Neuron (in vitro differentiated cells): ENCODE measurements around the gene KRT71.
"Not testable (repeated sequence)": the region's sequence is repeated elsewhere in the genome, so short reads cannot be mapped to it uniquely, and the experiment has no call there.

Source experiments
- H2AFZ ChIP-seq: one replicate; pipeline ENCODE4 v1.6.1; 2013; ENCODE audit warnings: low read depth, mild to moderate bottlenecking, inconsistent platforms, low read length, moderate library complexity
- H3K27me3 ChIP-seq: one replicate; pipeline ENCODE4 v1.6.1; 2013; ENCODE audit warnings: low read length; ENCODE audit not compliant: insufficient read depth
- H3K36me3 ChIP-seq: one replicate; pipeline ENCODE4 v1.6.1; 2013; ENCODE audit warnings: low read length; ENCODE audit not compliant: insufficient read depth
- H3K4me1 ChIP-seq: one replicate; pipeline ENCODE4 v1.6.1; 2013; ENCODE audit warnings: low read length; ENCODE audit not compliant: insufficient read depth
- H3K4me3 ChIP-seq: 2 replicates; pipeline ENCODE4 v1.5.1; 2013; ENCODE audit warnings: mild to moderate bottlenecking, low read length, moderate library complexity
- H3K9me3 ChIP-seq: one replicate; pipeline ENCODE4 v1.6.1; 2013; ENCODE audit warnings: low read length

KRT71 gene

DNA sequence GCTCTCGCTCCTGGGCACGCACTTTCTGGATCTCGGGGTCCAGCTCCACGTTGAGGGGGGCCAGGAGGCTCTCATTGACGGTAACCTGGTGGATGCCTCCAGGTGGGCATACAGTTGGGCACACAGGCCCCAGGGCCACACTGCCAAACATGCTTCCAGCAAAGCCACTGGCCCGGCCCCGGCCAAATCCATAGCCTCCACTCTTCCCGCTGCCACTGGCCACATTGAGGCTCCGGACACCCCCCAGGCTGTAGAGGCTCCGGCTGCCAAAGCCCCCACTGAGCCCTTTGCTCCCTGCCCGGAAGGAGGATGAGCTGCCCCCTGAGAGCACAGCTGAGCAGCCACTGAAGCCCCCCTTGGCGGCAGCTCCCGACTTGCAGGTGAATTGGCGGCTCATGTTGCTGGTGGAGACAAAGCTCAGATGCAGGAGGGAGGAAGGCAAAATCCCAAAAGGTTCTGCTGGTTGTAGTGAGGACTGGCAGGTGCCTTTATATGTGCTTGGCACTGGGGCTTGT, at the start of gene KRT71:
Gene KRT71 (minus strand): TSS at position 465 of the 515 bp plus-strand sequence. CDS start 68 bp downstream, at position 397.
- H3K27me3 ChIP-seq = peaks cover 9% of the 10 kb centered on the region
- no peaks in the 10 kb centered on the region for H3K9me3 ChIP-seq

DNA sequence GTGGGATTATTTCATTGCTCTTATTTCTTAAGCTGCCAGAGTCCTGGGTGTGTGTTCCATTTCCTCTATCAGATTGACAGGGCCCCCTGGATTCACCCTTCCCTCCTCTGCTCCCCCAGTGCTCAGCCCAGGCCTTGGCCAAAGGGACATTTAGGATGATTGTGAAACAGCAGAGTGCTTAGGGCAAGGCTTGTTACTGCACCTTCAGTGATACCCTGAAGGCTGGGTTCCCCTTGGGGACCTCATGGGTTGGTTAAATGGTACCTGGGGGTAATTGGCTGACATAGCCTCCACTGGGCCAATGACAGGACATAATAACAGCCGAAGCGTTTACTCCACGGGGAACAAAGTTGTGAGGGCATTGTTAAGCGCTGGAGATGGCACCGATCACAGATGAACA, 49.6 kb upstream of the KRT71 start:
- H3K4me1 ChIP-seq = no peaks in the 10 kb centered on the region
- H2AFZ ChIP-seq = no peak overlapping the region
- H3K27me3 ChIP-seq = no peaks in the 10 kb centered on the region
- H3K9me3 ChIP-seq = no peaks in the 10 kb centered on the region
- H3K4me3 ChIP-seq = no peak overlapping the region
- H3K36me3 ChIP-seq = no peaks in the 10 kb centered on the region

More for the DNA sequence above, at the start of gene KRT71:
- H3K4me3 ChIP-seq = no peak within 1 kb of the TSS
- H2AFZ ChIP-seq = no peak within 1 kb of the TSS
- H3K36me3 ChIP-seq = no peaks in the 10 kb centered on the region
- no peaks in the 10 kb centered on the region for H3K4me1 ChIP-seq

- Histone ChIP-seq H3K4me1 (no peaks in the 10 kb centered on the region), H3K9me3 (no peaks in the 10 kb centered on the region), H3K27me3 (no peaks in the 10 kb centered on the region), H3K36me3 (no peaks in the 10 kb centered on the region), H3K4me3 (no peak overlapping the region), H2AFZ (no peak overlapping the region)
Measured at GRCh38 chr12:52601671-52602070, 48.7 kb upstream of the KRT71 start.

DNA sequence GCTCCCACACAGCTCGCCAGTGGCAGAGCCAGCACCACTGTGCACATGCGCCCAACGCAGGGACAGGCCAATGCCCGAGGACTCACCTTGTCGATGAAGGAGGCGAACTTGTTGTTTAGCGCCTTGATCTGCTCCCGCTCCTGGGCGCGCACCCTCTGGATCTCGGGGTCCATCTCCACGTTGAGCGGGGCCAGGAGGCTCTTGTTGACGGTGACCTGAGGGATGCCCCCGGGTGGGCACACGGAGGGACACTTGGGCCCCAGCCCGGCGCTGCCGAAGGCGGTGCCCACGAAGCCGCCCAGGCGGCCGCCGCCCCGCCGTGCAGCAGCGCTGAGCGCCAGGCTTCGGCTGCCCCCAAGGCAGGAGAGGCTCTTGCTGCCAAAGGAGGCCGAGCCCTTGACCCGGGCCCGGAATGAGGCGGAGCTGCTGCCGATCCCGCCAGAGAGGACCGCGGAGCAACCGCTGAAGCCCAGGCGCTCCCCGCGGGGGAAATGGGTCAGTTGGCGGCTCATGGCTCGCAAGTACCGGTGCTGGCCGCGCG, 48.1 kb upstream of the KRT71 start, which contains the start of gene KRT72:
Gene KRT72 (minus strand): TSS at position 523 of the 541 bp plus-strand sequence. CDS start 11 bp downstream, at position 512.
- Histone ChIP-seq H3K9me3 (no peaks in the 10 kb centered on the region), H2AFZ (no peak within 1 kb of the TSS), H3K27me3 (no peaks in the 10 kb centered on the region), H3K36me3 (no peaks in the 10 kb centered on the region), H3K4me1 (no peaks in the 10 kb centered on the region), H3K4me3 (no peak within 1 kb of the TSS)

GRCh38 chr12:52600475-52600874, 47.5 kb upstream of the KRT71 start:
- Histone ChIP-seq H3K4me3 (no peak overlapping the region), H3K36me3 (no peaks in the 10 kb centered on the region), H3K9me3 (no peaks in the 10 kb centered on the region), H3K27me3 (no peaks in the 10 kb centered on the region), H2AFZ (no peak overlapping the region), H3K4me1 (no peaks in the 10 kb centered on the region)

- Histone ChIP-seq H3K4me3 (no peak overlapping the region), H3K27me3 (no peaks in the 10 kb centered on the region), H3K36me3 (no peaks in the 10 kb centered on the region), H3K9me3 (no peaks in the 10 kb centered on the region), H3K4me1 (no peaks in the 10 kb centered on the region), H2AFZ (no peak overlapping the region)
Measured at GRCh38 chr12:52600071-52600470, 47.1 kb upstream of the KRT71 start.

- Histone ChIP-seq H3K4me3 (no peak overlapping the region), H3K9me3 (no peaks in the 10 kb centered on the region), H3K4me1 (no peaks in the 10 kb centered on the region), H3K36me3 (no peaks in the 10 kb centered on the region), H3K27me3 (no peaks in the 10 kb centered on the region), H2AFZ (no peak overlapping the region)
Measured at GRCh38 chr12:52598966-52599365, 46.0 kb upstream of the KRT71 start.

DNA sequence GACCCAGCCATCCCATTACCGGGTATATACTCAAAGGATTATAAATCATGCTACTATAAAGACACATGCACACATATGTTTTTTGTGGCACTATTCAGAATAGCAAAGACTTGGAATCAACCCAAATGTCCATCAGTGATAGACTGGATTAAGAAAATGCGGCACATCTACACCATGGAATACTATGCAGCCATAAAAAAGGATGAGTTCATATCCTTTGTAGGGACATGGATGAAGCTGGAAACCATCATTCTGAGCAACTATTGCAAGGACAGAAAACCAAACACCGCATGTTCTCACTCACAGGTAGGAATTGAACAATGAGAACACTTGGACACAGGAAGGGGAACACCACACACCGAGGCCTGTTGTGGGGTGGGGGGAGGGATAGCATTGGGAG, 41.3 kb upstream of the KRT71 start:
- not testable (repeated sequence) for H2AFZ ChIP-seq, H3K9me3 ChIP-seq, H3K27me3 ChIP-seq, H3K4me3 ChIP-seq, H3K4me1 ChIP-seq, H3K36me3 ChIP-seq

DNA sequence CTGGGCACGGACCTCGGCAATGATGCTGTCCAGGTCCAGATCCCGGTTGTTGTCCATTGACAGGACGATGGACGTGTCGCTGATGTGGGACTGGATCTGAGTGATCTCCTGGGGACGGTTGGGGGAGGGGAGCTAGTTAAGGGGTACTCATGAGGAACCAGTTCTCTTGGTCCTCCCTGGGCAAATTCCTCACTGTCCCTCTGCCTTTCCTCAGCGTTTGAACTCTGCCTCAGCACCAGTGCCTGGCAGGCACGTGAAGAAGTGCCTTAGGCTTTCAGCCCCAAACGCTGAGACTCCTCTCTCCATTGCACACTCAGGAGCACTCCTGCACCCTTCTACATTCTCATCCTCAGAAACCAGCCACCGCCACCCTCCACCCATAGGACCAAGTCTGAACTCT, 38.6 kb upstream of the KRT71 start:
- Histone ChIP-seq H2AFZ (no peak overlapping the region), H3K4me1 (no peaks in the 10 kb centered on the region), H3K9me3 (no peaks in the 10 kb centered on the region), H3K27me3 (no peaks in the 10 kb centered on the region), H3K36me3 (no peaks in the 10 kb centered on the region), H3K4me3 (no peak overlapping the region)

DNA sequence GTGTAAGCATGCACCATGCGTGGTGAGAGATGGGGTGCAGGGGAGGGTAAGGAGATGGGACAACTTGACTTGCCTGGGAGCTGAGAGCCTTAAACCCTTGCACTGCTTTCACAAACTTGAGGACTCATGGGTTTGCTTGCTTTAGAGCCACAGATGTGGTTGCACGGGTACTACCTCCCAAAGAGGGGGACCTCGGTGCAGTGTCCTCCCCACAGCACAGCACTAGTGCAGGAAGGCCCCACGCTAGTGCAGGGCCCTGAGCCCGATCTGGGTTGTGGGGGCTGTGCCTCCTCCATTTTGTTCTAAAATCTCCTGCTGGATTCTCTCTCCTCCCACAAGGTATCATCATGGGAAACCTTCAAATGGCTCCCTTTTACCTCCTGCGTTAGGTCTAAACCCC, 37.1 kb upstream of the KRT71 start:
- Histone ChIP-seq H3K4me3 (no peak overlapping the region), H2AFZ (no peak overlapping the region), H3K36me3 (no peaks in the 10 kb centered on the region), H3K4me1 (no peaks in the 10 kb centered on the region), H3K27me3 (no peaks in the 10 kb centered on the region), H3K9me3 (no peaks in the 10 kb centered on the region)

DNA sequence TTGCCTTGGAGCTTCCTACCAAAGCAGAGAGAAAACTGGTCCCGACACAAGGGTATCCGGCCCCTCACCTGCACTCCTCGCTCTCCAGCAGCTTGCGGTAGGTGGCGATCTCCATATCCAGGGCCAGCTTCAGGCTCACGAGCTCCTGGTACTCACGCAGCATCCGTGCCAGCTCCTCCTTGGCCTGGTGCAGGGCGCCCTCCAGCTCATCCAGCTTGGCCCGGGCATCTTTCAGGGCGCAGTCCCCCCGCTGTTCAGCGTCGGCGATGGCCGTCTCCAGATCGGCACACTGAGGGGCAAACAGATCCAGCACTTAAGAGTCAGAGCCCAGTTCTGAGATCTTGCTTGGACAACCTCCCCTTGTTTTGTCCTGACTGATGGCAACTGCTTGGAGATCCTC, 34.6 kb upstream of the KRT71 start:
- no peak overlapping the region for H3K4me3 ChIP-seq
- H2AFZ ChIP-seq = no peak overlapping the region
- H3K36me3 ChIP-seq = no peaks in the 10 kb centered on the region
- H3K27me3 ChIP-seq = no peaks in the 10 kb centered on the region
- no peaks in the 10 kb centered on the region for H3K9me3 ChIP-seq
- no peaks in the 10 kb centered on the region for H3K4me1 ChIP-seq

DNA sequence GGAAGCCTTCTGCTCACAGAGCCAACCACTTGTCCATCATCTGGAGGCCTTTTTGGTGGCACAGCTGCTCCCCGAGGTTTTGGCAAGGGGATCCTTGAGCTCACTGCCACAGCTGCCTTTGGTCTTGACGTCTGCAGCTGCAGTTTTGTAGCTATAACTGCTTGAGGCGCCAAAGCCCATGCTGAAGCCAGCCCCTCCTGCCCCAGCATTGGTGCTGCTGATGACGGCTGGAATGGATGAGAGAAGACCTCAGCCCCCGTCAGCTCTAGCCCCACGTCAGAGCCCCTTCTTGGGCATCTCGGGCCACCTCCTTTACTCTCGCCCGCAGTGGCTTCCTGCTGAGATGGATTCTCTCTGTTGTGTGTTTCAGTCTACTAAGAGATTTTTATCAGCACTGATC, 33.0 kb upstream of the KRT71 start:
- H3K4me3 ChIP-seq = no peak overlapping the region

DNA sequence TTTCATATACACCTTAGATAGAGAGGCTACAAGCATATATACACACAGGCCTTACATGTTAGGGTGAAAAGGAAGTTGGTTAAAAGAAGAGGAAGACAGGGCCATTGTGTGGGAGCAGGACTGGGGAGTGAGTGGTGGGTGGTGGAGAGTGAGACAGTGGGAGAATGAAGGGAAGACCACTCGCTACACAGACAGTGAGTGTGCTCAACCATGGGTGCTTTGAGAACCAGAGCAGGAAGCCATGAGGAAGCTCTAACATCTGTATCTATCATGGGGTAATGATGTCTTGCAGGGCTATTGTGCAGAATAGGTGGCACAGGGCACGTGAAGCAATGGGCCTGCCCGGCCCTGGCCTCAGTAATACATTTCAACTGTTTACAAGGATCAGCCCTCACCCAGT, 32.1 kb upstream of the KRT71 start:
- Histone ChIP-seq H2AFZ (no peak overlapping the region), H3K36me3 (no peaks in the 10 kb centered on the region), H3K9me3 (no peaks in the 10 kb centered on the region), H3K4me1 (no peaks in the 10 kb centered on the region), H3K4me3 (no peak overlapping the region), H3K27me3 (no peaks in the 10 kb centered on the region)

More for the DNA sequence above, 33.0 kb upstream of the KRT71 start:
- Histone ChIP-seq H3K9me3 (no peaks in the 10 kb centered on the region), H2AFZ (no peak overlapping the region), H3K36me3 (no peaks in the 10 kb centered on the region), H3K27me3 (no peaks in the 10 kb centered on the region), H3K4me1 (no peaks in the 10 kb centered on the region)

- no peaks in the 10 kb centered on the region for H3K9me3 ChIP-seq
- no peaks in the 10 kb centered on the region for H3K36me3 ChIP-seq
- no peaks in the 10 kb centered on the region for H3K27me3 ChIP-seq
- no peak overlapping the region for H3K4me3 ChIP-seq
- H3K4me1 ChIP-seq = no peaks in the 10 kb centered on the region
- no peak overlapping the region for H2AFZ ChIP-seq
Measured at GRCh38 chr12:52584156-52584682, 31.3 kb upstream of the KRT71 start.
